Activated gamma-delta T cell treated with anti-CD3 and anti-CD28 coated beads, Interleukin-2, amount 50 U/mL, for 16 hours (primary cell): ENCODE results near the gene LETMD1.
"Not testable (repeated sequence)": the region's sequence is repeated elsewhere in the genome, so short reads cannot be mapped to it uniquely, and the experiment has no call there.

Source experiments
- DNase-seq: peaks from one replicate; pipeline ENCODE4 v3.0.0-alpha.2; 2020; ENCODE audit warnings: low read depth

Gene LETMD1, protein sequence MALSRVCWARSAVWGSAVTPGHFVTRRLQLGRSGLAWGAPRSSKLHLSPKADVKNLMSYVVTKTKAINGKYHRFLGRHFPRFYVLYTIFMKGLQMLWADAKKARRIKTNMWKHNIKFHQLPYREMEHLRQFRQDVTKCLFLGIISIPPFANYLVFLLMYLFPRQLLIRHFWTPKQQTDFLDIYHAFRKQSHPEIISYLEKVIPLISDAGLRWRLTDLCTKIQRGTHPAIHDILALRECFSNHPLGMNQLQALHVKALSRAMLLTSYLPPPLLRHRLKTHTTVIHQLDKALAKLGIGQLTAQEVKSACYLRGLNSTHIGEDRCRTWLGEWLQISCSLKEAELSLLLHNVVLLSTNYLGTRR

GRCh38 chr12:51047655-51048540 is at the start of gene LETMD1:
Gene LETMD1, plus strand, starts transcription at chr12:51048327. Its CDS starts 30 bp downstream, at chr12:51048357.
- DNase-seq = peak; percentile 83

- no peak for DNase-seq
Measured at GRCh38 chr12:50999093-50999492, 49.0 kb upstream of the LETMD1 start.

DNA sequence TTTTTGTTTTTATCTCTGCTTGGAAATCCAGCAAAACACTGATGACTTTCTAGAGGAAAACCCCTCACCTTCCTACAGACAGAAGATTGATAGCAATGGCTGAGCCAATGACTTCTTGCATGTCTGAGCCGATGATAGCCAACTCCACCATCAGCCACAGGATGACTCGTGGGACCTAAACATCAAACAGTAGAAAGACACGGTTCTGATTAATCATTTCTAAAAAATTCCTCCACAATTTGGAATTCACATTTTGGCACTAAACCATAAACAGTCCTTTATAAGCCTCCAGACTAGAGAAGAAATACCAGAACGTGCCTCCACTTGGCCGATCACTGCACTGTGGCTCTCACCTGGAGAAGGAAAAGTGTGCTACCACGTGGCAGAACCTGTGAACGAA is 47.9 kb upstream of the LETMD1 start:
- no peak for DNase-seq

DNA sequence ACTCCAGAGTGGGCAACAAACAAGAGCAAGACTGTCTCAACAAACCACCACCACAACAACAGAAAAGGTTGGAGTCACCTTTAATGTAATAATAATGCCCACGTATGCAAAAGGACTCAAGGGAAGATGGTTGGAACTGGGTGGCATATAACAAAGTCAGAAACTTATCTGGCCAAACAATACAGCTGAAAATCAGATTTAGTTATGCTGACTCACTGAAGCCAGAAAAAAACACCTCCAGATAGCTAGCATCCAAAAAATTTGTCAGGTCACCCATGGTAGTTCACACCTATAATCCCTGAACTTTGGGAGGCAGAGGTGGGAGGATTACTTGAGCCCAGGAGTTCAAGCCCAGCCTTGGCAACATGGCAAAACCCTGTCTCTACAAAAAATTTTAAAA is 46.3 kb upstream of the LETMD1 start:
- DNase-seq = no peak

- DNase-seq = no peak
Measured at GRCh38 chr12:51004504-51004903, 43.6 kb upstream of the LETMD1 start.

DNA sequence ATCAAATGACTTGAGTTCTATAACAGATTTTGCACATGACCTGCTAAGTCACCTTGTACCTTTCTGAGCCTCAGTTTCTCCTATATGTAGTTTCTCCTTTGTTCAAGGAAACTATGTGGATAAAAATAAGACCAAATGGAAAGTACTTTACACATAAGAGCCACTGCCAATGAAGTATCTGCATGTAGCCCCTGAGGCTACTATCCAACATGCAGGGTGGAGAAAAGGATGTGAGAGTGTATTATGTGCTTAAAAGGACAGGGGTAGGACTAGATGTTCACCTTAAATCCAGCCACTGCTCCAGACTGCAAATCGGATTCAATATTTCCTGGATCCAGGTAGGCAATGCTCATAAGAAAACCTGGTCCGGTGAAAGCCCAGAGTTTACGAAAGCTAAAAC is 43.1 kb upstream of the LETMD1 start:
- DNase-seq = no peak

- no peak for DNase-seq
Measured at GRCh38 chr12:51005671-51006070, 42.5 kb upstream of the LETMD1 start.

- DNase-seq = no peak
Measured at GRCh38 chr12:51008329-51009055, 39.6 kb upstream of the LETMD1 start.

- DNase-seq = peak; percentile 14
Measured at GRCh38 chr12:51009056-51009440, 39.1 kb upstream of the LETMD1 start.

DNA sequence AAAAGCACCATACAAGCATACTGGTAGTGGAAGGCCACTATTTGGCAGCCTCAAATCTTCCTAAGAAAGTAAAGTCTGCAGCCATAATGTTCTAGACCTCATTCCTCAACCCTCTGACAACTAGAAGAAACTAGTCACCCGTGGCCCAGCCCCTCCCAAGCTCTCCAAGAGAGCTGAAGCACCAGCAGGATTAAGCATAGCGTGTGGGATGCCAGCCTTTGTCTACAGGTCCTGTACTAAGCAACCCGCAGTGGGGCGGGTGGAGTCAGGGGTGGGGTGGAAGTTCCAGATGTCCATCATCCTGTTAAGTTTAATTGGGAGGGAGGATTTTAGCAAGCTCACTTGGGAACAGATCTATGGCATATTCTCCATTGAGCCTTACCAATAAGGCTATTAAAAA is 36.2 kb upstream of the LETMD1 start:
- no peak for DNase-seq

DNA sequence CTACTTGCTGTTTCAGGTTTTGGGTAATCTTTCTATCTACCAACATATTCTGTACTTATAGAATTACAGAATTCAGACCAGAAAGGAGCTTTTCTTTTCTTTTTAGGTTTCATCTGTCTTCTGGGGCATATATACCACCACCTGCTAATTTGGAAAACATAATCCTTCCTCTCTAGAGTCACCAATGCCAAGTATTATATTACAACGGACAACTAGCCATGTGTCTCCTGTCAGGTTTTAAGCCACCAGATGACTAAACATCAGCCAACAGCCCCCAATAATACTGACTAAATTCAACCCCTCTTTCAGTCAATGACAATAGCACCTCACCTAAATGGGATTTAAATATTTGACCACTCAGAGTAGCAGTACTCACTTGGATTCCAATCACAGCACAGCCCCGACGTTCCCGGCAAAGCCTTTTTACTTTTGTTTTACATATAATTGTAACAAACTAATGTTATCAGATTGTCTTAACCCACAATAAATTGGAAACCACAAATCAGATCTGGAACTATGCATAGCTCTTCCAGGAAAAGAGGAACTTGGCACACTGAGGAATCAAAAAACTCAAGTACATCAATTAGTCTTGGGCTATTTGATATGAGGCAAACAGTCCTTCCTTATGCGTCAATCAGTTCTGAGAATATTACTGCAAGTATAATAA is 35.4 kb upstream of the LETMD1 start:
- no peak for DNase-seq

DNA sequence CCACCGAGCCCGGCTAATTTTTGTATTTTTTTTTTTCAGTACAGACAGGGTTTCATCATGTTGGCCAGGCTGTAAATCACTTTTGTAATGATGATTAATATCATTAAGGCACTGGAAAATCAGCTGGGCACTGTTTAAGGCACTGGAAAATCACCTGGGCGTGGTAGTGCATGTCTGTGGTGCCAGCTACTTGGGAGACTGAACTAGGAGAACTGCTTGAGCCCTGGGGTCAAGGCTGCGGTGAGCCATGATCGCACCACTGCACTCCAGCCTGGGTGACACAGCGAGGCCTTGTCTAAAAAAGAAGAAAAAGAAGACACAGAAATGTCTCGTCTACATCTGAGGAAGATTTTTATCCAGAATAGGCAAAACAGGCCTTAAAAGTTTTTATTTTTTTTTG is 34.7 kb upstream of the LETMD1 start:
- DNase-seq = no peak

DNA sequence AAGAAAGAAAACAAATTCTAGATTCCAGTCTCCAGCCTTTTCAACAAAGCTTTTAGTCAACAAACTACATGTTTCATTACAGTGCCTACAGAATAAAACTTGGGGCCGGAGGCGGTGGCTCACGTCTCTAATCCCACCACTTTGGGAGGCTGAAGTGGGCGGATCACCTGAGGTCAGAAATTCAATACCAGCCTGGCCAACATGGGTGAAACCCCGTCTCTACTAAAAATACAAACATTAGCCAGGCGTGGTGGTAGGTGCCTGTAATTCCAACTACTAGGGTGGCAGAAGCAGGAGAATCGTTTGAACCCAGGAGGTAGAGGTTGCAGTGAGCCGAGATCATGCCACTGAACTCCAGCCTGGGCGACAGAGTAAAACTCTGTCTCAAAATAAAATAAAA is 33.7 kb upstream of the LETMD1 start:
- DNase-seq = not testable (repeated sequence)

- no peak for DNase-seq
Measured at GRCh38 chr12:51017452-51017851, 30.7 kb upstream of the LETMD1 start.

DNA sequence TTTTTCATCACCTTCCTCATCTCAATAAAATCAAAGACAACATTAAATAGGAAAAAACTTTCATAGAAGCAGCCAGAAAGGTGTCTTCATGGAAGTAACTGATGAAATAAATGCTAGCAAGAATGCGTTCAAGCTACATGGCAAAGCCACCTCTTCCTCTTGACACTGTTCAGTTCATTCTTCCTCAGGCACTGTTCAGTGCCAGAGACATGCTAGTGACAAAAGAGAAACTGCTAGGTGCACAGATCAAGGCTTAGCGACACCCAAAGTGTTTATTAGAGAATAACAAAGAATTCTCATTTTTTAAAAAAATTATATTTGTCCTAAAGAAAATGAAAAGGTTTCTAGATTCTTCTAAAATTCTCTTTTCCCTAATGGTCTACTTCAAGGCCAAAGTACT is 29.2 kb upstream of the LETMD1 start:
- DNase-seq = no peak

GRCh38 chr12:51019927-51020326 is 28.2 kb upstream of the LETMD1 start:
- DNase-seq = no peak

DNA sequence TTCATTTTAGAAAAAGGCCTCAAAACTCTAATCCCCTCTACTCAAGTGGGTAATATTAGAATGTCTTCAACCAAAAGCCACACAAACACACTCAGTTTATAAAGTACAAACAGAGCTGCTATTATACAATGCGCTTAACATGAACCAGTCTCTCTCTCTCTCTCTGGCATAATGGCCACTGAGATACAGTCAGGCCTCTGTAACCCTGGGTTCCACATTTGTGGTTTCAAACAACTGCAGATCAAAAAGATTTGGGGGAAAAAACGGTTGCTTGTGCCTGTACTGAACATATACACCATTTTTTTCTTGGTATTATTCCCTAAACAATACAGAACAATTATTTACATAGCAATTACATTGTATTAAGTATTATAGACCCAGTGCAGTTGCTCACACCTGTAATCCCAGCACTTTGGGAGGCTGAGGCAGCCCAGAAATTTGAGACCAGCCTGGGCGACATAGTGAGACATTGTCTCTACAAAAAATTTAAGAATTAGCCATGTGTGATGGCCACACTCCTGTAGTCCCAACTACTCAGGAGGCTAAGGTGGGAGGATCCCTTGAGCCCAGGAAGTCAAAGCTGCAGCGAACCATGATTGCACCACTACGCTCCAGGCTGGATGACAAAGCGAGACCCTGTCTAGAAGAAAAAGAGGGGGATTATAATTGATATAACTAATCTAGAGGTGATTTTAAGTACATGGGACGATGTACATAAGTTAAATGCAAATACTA is 27.5 kb upstream of the LETMD1 start:
- no peak for DNase-seq

- DNase-seq = no peak
Measured at GRCh38 chr12:51021694-51022093, 26.4 kb upstream of the LETMD1 start.

- DNase-seq = no peak
Measured at GRCh38 chr12:51023625-51024382, 24.3 kb upstream of the LETMD1 start.

DNA sequence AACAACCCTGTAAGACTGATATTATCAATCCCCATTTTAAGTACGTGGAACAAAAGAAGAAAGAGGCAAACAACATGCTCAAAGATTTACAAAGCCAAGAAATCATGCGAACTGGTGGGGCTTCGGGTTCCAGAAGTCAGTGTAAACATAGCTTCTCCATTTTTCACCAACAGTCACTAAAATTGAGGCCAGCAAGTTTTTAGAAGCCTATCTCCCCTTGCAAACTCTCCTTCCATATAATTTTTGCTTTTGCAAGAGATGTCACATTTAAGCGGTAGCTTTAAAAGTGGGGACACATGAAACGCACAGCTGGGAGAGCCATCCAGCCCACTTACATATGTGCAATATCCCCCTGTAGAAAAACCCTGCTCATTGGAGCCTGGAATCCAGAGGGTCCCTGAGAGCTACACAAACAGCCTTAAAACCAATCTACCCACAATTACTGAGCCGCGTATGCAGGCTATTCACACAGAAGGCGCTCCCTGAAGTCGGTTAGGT is 22.7 kb upstream of the LETMD1 start:
- DNase-seq = no peak
